Kidney (tissue), 14 donors: ENCODE measurements around the gene NLGN1. TPM values are rescaled to one million over a fixed set of nuclear protein-coding genes. Genes with fewer than 3 reads are reported as not detected.

Source experiments
- DNase-seq, 5 donors: peaks; one replicate each; pipeline ENCODE4 v3.0.0-alpha.2; 2013 to 2020
- FAIRE-seq: peaks from 2 replicates; lab custom pipeline; 2012; peaks lifted over from hg19 to GRCh38; lab: Jason Lieb, UNC
- H3K27ac ChIP-seq, 2 donors: one replicate each; pipeline ENCODE4 v1.7.0; 2013; ENCODE audit warnings: low read depth in 2 of 2, low read length in 2 of 2, inconsistent platforms in 1 of 2
- H3K27me3 ChIP-seq: one replicate; pipeline ENCODE4 v1.7.1; 2013; ENCODE audit warnings: low read length, inconsistent platforms; ENCODE audit not compliant: control insufficient read depth, insufficient read depth
- H3K36me3 ChIP-seq, 3 donors: one replicate each; pipeline versions ENCODE4 v1.7.0 to v1.7.1; 2013; ENCODE audit warnings: low read length in 3 of 3, control low read depth in 1 of 3, inconsistent platforms in 1 of 3; ENCODE audit not compliant: insufficient read depth in 3 of 3, control insufficient read depth in 2 of 3
- H3K4me1 ChIP-seq, 3 donors: one replicate each; pipeline versions ENCODE4 v1.7.0 to v1.7.1; 2013; ENCODE audit warnings: low read length in 3 of 3, inconsistent platforms in 1 of 3, low read depth in 1 of 3; ENCODE audit not compliant: control insufficient read depth in 2 of 3, insufficient read depth in 2 of 3
- H3K4me3 ChIP-seq, 3 donors: one replicate each; pipeline versions ENCODE4 v1.7.0 to v1.8.1; 2013; ENCODE audit warnings: low read length in 3 of 3, control low read depth in 1 of 3, inconsistent platforms in 1 of 3
- H3K9ac ChIP-seq, 3 donors: one replicate each; pipeline versions ENCODE4 v1.7.0 to v1.7.1; 2013; ENCODE audit warnings: low read length in 3 of 3, control low read depth in 1 of 3, inconsistent platforms in 1 of 3
- H3K9me3 ChIP-seq, 3 donors: one replicate each; pipeline versions ENCODE4 v1.7.0 to v1.7.1; 2013; ENCODE audit warnings: low read length in 3 of 3, control low read depth in 1 of 3, inconsistent platforms in 1 of 3; ENCODE audit not compliant: control insufficient read depth in 2 of 3, insufficient read depth in 1 of 3
- CTCF ChIP-seq: IDR thresholded peaks from 3 replicates; pipeline ENCODE4 v1.5.1; 2012; ENCODE audit warnings: mild to moderate bottlenecking, moderate library complexity, borderline replicate concordance; ENCODE audit not compliant: insufficient read depth; ENCODE audit errors: extremely low read depth
- intact Hi-C: fragments of 100-400 bp; cut with DNase I; formaldehyde crosslinking; loops from one replicate; pipeline ENCODE4 v1.11.1; 2022
- polyA plus RNA-seq: library from polyadenylated mRNA; stranded (reverse); fragments of 350-450 nt; fragmentation: Illumina TruSeq; extraction: RNeasy Lipid Tissue Mini Kit (QIAGEN cat#74804); gene quantifications from one replicate; pipeline ENCODE4 v1.2.3, GENCODE V29; 2014; ENCODE audit warnings: low read depth, low replicate concordance; ENCODE audit not compliant: insufficient read depth
- total RNA-seq: library from RNA; stranded (reverse); fragmentation: NEBNext Ultra II Directional; extraction: Animal tissue kit (Norgen Biotek cat#: 25700); gene quantifications from one replicate; pipeline ENCODE4 v1.2.1, GENCODE V29; 2021
- donor health status: control.
- donor health status: control.
- donor health status: control.
- donor health status: control.
- donor health status: control.
- donor health status: DM: yes; HTN: yes; CAD: no.
- donor health status: Normal renal cell carcinoma (clear cell type).

NLGN1 gene
- total and polyA plus RNA-seq, 2 donors from 2014 or later = 0.49 to 19.4 TPM

- Histone ChIP-seq H3K9me3 (no peaks in the 10 kb centered on the region), H3K4me1 (no peaks in the 10 kb centered on the region), H3K27ac (no peak overlapping the region), H3K27me3 (no peaks in the 10 kb centered on the region), H3K9ac (no peak overlapping the region), H3K36me3 (no peaks in the 10 kb centered on the region), H3K4me3 (no peak overlapping the region)
- TF ChIP-seq CTCF = no peak
- intact Hi-C loops = no loop called here
- no peak for DNase-seq
- no peak for FAIRE-seq
Observed at GRCh38 chr3:173939331-173939730, 541.8 kb downstream of the NLGN1 start.

GRCh38 chr3:173943264-173943663 lies 545.7 kb downstream of the NLGN1 start:
- Histone ChIP-seq H3K36me3 (no peaks in the 10 kb centered on the region), H3K9ac (no peak overlapping the region), H3K4me1 (no peaks in the 10 kb centered on the region), H3K9me3 (no peaks in the 10 kb centered on the region), H3K27me3 (no peaks in the 10 kb centered on the region), H3K27ac (no peak overlapping the region), H3K4me3 (no peak overlapping the region)
- no peak for DNase-seq
- TF ChIP-seq CTCF = no peak
- intact Hi-C loops = no loop called here
- no peak for FAIRE-seq

- TF ChIP-seq CTCF = no peak
- Histone ChIP-seq H3K9me3 (no peaks in the 10 kb centered on the region), H3K4me1 (no peaks in the 10 kb centered on the region), H3K27ac (no peak overlapping the region), H3K9ac (no peak overlapping the region), H3K36me3 (no peaks in the 10 kb centered on the region), H3K27me3 (no peaks in the 10 kb centered on the region), H3K4me3 (no peak overlapping the region)
- FAIRE-seq (no peak), DNase-seq (no peak)
- intact Hi-C loops = no loop called here
Observed at GRCh38 chr3:173945170-173945569, 547.6 kb downstream of the NLGN1 start.

GRCh38 chr3:173945806-173946205 lies 548.3 kb downstream of the NLGN1 start:
- H3K36me3 ChIP-seq = no peaks in the 10 kb centered on the region
- DNase-seq = no peak
- TF ChIP-seq CTCF = no peak
- no peak overlapping the region for H3K4me3 ChIP-seq
- H3K27me3 ChIP-seq = no peaks in the 10 kb centered on the region
- FAIRE-seq = no peak
- H3K27ac ChIP-seq = no peak overlapping the region
- no peak overlapping the region for H3K9ac ChIP-seq
- no peaks in the 10 kb centered on the region for H3K4me1 ChIP-seq
- intact Hi-C loops = no loop called here
- no peaks in the 10 kb centered on the region for H3K9me3 ChIP-seq
